GM18519 (cell line): ENCODE results near the gene REV1.
"Not testable (repeated sequence)": the region's sequence is repeated elsewhere in the genome, so short reads cannot be mapped to it uniquely, and the experiment has no call there.

Source experiments
- ATAC-seq: cut with Tn5 transposase; IDR thresholded peaks from one replicate; pipeline ENCODE4 v1.9.1; 2021; ENCODE audit warnings: mild to moderate bottlenecking, moderate library complexity; ENCODE audit not compliant: unreplicated experiment, low FRiP score

Gene REV1

GRCh38 chr2:99489761-99490622, at the start of gene REV1:
Gene REV1, minus strand, starts transcription at chr2:99490017. Its CDS starts 25,042 bp downstream, at chr2:99464975.
- ATAC-seq: peak; percentile 70

- no peak for ATAC-seq
Measured at GRCh38 chr2:99537910-99538485, 48.2 kb upstream of the REV1 start.

DNA sequence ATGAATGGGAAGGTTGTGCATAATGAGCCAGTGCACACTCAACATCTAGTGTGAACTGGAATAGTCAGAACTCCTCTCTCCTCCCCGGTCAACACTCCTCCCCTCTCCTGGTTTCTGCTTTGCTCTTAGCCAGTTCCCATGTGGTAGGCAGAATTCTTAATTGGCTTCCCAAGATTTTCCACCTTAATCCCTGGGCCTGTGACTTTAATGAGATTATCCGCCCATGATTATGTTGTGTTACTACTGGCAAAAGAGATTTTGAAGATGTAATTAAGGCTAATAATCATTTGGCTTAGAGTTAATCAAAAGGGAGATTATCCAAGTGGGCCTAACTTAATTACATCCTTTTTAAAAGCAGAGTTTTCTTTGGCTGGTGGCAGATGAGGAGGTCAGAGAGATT, 34.2 kb upstream of the REV1 start:
- ATAC-seq: no peak

GRCh38 chr2:99522157-99522556, 32.3 kb upstream of the REV1 start:
- no peak for ATAC-seq

- no peak for ATAC-seq
Measured at GRCh38 chr2:99520813-99521212, 31.0 kb upstream of the REV1 start.

DNA sequence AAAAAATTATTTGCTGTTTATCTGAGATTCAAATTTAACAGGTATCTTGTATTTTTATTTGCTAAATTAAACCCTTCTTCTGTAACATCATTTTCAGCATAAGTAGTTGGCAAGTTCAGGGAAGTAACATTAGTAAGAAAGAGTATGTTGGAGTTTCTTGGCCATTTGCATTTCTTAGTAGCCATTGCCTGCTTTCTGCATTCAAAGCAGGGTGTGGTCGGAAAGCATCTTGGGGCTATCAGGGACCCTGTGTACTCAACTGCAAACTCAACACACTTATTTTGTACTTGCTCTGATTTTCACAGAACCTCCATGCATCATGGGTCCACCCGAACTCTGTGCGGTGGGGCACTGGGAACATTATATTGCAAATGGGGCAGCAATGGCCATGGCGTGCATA, 30.4 kb upstream of the REV1 start:
- no peak for ATAC-seq

GRCh38 chr2:99514357-99514756, 24.5 kb upstream of the REV1 start:
- ATAC-seq: no peak

DNA sequence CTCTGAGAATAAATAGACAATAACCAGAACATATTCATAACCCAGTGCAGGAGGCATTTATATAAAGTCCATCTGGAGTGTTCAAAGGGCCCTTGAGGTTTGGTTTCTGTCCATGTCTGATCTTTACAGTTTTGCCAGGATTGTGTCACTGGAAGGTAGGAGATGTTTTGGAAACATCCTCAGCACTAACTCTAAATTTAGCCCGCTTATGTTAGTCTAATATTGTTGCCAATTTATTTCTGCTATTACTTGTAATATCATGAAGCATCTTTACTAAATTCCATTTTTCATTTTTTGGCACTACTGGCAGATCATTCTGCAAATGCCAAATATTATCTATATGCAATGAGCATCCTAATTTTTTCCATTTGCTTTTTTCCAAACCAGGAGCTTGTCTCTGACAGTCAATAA, 22.4 kb upstream of the REV1 start:
- no peak for ATAC-seq

- ATAC-seq: no peak
Measured at GRCh38 chr2:99509387-99509786, 19.6 kb upstream of the REV1 start.

DNA sequence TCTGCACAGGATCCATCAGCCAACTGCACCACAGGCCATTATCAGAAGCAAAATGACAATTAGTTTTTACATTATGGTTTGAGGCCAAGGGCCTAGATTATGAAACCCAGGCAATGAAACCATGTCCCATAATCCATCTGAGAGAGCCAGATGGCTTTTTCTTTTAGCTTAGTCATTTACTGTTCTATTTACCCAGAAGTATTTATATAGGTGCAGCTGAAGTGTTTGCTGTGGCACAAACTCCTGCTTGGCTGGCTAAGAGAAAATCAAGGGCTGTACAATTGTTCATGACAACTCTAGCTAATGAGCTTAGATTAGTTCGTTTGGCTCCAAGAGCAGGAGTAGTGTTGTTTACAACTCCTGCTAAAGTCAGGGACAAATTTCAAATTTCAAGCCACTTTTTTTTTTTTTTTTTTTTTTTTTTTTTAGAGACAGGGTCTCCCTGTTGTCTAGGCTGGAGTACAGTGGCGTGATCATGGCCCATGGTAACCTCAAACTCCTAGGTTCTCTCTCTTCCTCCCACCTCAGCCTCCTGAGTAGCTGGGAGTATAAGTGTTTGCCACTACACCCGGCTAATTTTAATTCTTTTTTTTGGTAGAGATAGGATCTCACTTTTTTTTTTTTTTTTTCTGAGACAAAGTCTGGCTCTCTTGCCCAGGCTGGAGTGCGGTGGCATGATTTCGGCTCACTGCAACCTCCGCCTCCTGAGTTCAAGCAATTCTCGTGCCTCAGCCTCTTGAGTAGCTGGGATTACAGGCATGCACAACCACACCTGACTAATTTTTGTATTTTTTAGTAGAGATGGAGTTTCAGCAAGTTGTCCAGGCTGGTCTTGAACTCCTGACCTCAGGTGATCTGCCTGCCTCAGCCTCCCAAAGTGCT, 18.4 kb upstream of the REV1 start:
- ATAC-seq: no peak

DNA sequence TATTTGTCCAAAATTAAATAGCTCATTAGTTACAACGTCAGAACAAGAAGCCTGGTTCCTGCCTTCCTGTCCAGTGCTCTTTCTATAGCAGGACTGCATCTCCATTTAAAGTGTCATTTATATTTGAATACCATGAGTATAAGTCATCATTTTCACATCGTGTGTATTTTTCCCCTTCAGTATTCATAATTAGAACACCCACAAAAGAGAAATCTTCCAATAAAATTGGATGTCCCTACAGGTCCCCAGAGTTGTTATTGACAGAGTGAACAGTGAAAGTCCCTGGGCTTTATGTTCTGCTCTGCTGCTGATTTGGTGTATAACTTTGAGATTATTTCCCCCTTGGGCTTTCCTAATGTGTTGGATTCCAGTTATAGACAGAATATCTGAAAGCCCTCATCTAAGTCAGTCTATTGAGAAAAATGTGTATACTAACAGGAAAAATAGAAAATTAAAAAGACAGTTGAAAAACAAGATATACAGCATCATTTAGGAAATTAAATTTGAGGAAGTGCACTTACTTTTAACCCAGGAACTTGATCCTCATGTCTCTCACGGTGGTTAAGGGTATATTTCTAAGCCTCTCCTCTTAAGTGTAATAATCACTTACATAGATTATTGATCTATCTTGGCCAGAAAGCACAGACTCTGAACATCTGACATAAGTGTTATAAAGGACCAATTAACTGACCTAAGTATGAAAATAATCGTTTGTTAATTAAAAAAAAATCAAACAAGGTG, 15.2 kb upstream of the REV1 start:
- no peak for ATAC-seq

DNA sequence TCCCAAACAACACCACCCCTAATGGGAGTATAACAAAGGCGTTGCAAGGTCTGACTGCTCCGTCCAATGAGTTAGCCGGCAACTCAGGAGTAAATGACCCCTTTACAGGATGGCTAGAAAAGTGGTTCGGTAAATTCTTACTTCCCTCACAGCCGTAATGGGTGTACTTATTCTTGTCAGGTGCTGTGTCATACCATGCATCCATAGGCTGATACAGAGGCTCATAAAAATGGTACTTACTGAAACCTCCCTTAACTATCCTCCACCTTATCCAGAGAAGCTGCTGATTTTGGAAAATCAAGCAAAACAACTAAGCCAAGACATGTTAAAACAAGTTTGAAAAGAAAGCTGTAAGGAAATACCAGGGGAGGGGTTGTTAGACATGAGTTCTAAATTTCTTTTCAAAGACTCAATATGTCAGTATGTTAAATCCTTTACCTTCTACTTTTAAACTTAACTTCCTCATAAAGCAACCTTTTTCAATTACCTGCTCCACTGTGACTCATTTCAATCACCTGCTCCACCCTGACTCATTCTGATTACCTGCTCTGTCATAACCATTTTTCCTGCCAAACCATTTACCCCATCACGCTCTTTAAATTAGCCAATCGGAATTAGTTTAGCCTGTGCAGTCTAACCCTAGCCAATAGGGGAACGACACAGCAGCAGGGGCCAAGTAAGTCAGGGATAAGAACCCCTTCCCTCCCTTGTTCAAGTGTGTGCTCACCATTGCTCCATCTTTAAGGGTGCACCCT, 14.0 kb upstream of the REV1 start:
- not testable (repeated sequence) for ATAC-seq

DNA sequence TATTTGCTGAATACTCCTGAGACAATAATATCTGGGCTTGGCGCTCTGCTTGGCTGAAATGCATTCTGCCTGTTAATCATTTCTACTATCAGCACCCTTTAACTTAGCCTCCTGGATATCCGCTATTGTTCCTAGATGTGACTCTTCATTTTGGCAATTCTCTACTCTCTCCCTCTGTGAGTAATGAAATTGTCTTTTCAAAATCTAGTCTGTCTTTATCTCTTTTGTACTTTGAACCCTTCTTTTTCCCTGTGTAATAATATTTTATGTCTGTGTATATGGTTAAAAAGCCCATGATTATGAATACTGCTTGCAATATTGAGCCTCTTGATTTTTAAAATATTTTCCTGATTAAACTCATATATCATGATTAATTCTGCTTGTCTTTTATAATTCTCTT, 6.2 kb upstream of the REV1 start:
- ATAC-seq: no peak

DNA sequence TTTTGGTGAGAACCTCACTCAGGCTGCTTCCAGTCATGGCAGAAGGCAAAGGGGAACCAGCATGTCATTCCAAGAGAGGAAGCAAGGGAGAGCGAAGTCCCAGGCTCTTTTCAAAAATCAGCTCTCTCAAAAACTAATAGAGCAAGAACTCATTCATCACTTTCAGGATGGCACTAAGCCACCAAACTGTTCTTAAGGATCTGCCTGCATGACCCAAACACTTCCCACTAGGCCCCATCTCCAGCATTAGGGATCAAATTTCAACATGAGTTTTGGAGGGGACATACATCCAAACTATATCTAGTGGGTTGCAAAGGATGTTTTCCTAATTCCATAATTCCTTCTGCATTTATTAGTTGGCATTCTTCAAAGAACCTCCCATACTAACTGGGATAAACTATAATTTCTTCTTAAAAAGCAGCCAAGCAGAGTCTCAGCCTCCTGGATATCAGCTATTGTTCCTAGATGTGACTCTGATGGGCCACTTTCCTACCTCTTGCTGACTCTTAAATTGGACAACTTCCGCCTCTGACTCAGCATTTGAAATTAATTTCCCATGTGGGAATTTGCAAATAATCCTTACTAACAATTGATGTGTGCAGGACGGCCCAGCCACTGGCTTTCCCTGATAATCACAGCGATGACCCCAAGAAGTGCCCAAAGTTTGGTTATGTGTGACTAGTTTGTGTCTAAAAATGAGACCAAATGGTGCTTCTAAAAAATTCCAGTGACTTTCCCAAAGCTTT, 5.5 kb upstream of the REV1 start:
- no peak for ATAC-seq

- ATAC-seq: no peak
Measured at GRCh38 chr2:99492721-99493120, 2.9 kb upstream of the REV1 start.

- no peak for ATAC-seq
Measured at GRCh38 chr2:99490623-99491461, 1.0 kb upstream of the REV1 start.

DNA sequence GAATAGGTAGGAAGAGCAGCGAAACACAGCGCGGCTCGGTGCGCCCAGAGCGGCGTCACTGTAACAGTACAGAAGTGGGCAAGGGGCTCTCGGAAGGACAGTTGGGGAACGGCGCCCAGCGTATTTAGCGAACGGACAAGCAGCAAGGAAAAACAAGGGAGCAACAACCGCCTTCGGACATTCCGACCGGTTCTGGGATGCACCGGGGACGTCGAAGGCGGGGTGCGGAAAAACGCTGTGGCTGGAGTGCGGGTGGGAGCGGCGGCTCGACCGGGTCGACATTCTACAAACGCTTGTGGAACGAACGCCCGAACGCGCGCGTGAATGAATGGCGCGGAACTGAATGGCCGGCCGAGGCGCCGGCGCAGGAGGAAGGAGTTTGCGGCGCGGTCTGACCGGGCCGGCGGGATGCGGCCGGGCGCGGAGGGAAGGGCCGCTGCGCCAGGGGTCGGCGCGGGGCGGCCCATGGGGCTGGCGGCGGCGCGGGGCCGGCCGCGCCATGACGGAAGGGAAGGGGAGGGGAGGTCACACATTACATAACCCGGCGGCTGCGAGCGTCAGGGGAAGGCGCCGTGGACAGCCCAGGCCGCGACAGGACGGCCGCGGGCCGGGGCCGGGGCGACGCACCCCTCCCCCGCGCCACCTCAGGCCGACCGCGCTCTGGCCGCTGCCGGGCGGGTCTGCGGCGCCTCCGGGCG, 605 bp downstream of the REV1 start:
- peak; percentile 15 for ATAC-seq
